Mesendoderm (in vitro differentiated cells): Measurements from ENCODE around the gene GPR132.
A peak's percentile ranks its signal among the peaks of the same experiment; 100 is the strongest.

Experiments used
- DNase-seq: peaks from one replicate; pipeline ENCODE4 v3.0.0; 2013
- H2AK5ac ChIP-seq: 2 replicates; pipeline ENCODE4 v1.6.1; 2013; ENCODE audit warnings: low read length, inconsistent platforms
- H2BK120ac ChIP-seq: 2 replicates; pipeline ENCODE4 v1.6.1; 2013; ENCODE audit warnings: low read depth, mild to moderate bottlenecking, low read length, moderate library complexity, mixed read lengths
- H2BK15ac ChIP-seq: replicated peaks from 2 replicates; pipeline ENCODE4 v1.6.1; 2013; ENCODE audit warnings: low read depth, mild to moderate bottlenecking, moderate library complexity
- H2BK5ac ChIP-seq: 2 replicates; pipeline ENCODE4 v1.6.1; 2013; ENCODE audit warnings: low read length, inconsistent platforms
- H3K18ac ChIP-seq: 2 replicates; pipeline ENCODE4 v1.6.1; 2013; ENCODE audit warnings: mild to moderate bottlenecking, low read length, mixed read lengths
- H3K23ac ChIP-seq: one replicate; pipeline ENCODE4 v1.6.1; 2013; ENCODE audit warnings: low read length
- H3K27ac ChIP-seq: 2 replicates; pipeline ENCODE4 v1.5.1; 2013; ENCODE audit warnings: low read depth, mild to moderate bottlenecking, inconsistent platforms, low read length, moderate library complexity
- H3K27me3 ChIP-seq: 2 replicates; pipeline ENCODE4 v1.6.1; 2013; ENCODE audit warnings: low read length, control low read depth, mild to moderate bottlenecking, inconsistent platforms; ENCODE audit not compliant: insufficient read depth, poor library complexity
- H3K36me3 ChIP-seq: 2 replicates; pipeline ENCODE4 v1.6.1; 2013; ENCODE audit warnings: low read length, inconsistent platforms; ENCODE audit not compliant: control insufficient read depth, insufficient read depth
- H3K4ac ChIP-seq: one replicate; pipeline ENCODE4 v1.6.1; 2013; ENCODE audit warnings: low read depth, mild to moderate bottlenecking, low read length, moderate library complexity
- H3K4me1 ChIP-seq: 2 replicates; pipeline ENCODE4 v1.6.1; 2013; ENCODE audit warnings: low read depth, low read length, inconsistent platforms; ENCODE audit not compliant: control insufficient read depth
- H3K4me2 ChIP-seq: 2 replicates; pipeline ENCODE4 v1.6.1; 2013; ENCODE audit warnings: low read length
- H3K4me3 ChIP-seq: 2 replicates; pipeline ENCODE4 v1.5.1; 2013; ENCODE audit warnings: mild to moderate bottlenecking, low read length
- H3K56ac ChIP-seq: one replicate; pipeline ENCODE4 v1.6.1; 2013; ENCODE audit warnings: low read length
- H3K79me1 ChIP-seq: 2 replicates; pipeline ENCODE4 v1.6.1; 2013; ENCODE audit warnings: low read length, inconsistent platforms
- H3K79me2 ChIP-seq: 2 replicates; pipeline ENCODE4 v1.6.1; 2013; ENCODE audit warnings: mild to moderate bottlenecking, low read length; ENCODE audit not compliant: control insufficient read depth, insufficient read depth
- H3K9ac ChIP-seq: 2 replicates; pipeline ENCODE4 v1.6.1; 2013; ENCODE audit warnings: low read length, inconsistent platforms
- H4K5ac ChIP-seq: one replicate; pipeline ENCODE4 v1.6.1; 2013; ENCODE audit warnings: low read length
- H4K8ac ChIP-seq: one replicate; pipeline ENCODE4 v1.6.1; 2013; ENCODE audit warnings: low read depth, mild to moderate bottlenecking, control low read depth, low read length, moderate library complexity
- WGBS: extraction: QIAGEN DNeasy Blood & Tissue Kit; methylation state at CpG from one replicate; pipeline ENCODE4 v1.1.7; 2013; ENCODE audit warnings: low lambda C conversion rate, missing lambda C conversion rate; ENCODE audit not compliant: insufficient coverage; ENCODE audit errors: extremely low coverage; 5-methylcytosine and 5-hydroxymethylcytosine counted together

GPR132 gene

GRCh38 chr14:105097794-105098127 is 32.5 kb upstream of the GPR132 start:
- H3K4ac ChIP-seq = no peak overlapping the region
- no peaks in the 10 kb centered on the region for H3K79me2 ChIP-seq
- H3K9ac ChIP-seq = no peak overlapping the region
- no peak overlapping the region for H3K23ac ChIP-seq
- no peak overlapping the region for H3K4me3 ChIP-seq
- H2AK5ac ChIP-seq = no peak overlapping the region
- H4K5ac ChIP-seq = no peak overlapping the region
- no peak overlapping the region for H3K18ac ChIP-seq
- H3K56ac ChIP-seq = no peak overlapping the region
- H3K27ac ChIP-seq = no peak overlapping the region
- H3K4me1 ChIP-seq = peaks cover 3% of the 10 kb centered on the region
- WGBS = no CpG with 5 or more reads among the region's 7 CpGs
- H2BK120ac ChIP-seq = no peak overlapping the region
- H2BK15ac ChIP-seq = no peak overlapping the region
- no peaks in the 10 kb centered on the region for H3K27me3 ChIP-seq
- no peak overlapping the region for H4K8ac ChIP-seq
- no peaks in the 10 kb centered on the region for H3K79me1 ChIP-seq
- no peak overlapping the region for H3K4me2 ChIP-seq
- H2BK5ac ChIP-seq = no peak overlapping the region
- no peaks in the 10 kb centered on the region for H3K36me3 ChIP-seq
- no peak for DNase-seq

- no CpG with 5 or more reads among the region's 15 CpGs for WGBS
- Histone ChIP-seq H3K36me3 (no peaks in the 10 kb centered on the region), H2AK5ac (no peak overlapping the region), H3K4ac (no peak overlapping the region), H2BK15ac (no peak overlapping the region), H2BK120ac (no peak overlapping the region), H4K8ac (no peak overlapping the region), H3K27me3 (no peaks in the 10 kb centered on the region), H3K4me3 (no peak overlapping the region), H3K79me1 (no peaks in the 10 kb centered on the region), H3K9ac (no peak overlapping the region), H3K4me2 (no peak overlapping the region), H4K5ac (no peak overlapping the region), H3K56ac (no peak overlapping the region), H3K18ac (no peak overlapping the region), H3K27ac (no peak overlapping the region), H3K4me1 (peaks cover 3% of the 10 kb centered on the region), H3K23ac (no peak overlapping the region), H2BK5ac (no peak overlapping the region), H3K79me2 (no peaks in the 10 kb centered on the region)
- no peak for DNase-seq
Measured at GRCh38 chr14:105096206-105096875, 31.1 kb upstream of the GPR132 start.

- no peaks in the 10 kb centered on the region for H3K27me3 ChIP-seq
Measured at GRCh38 chr14:105095236-105095805, 30.1 kb upstream of the GPR132 start.

GRCh38 chr14:105094193-105094907 is 29.1 kb upstream of the GPR132 start:
- Histone ChIP-seq H2BK120ac (no peak overlapping the region), H3K27ac (no peak overlapping the region), H4K8ac (no peak overlapping the region), H3K79me2 (no peaks in the 10 kb centered on the region), H2BK15ac (no peak overlapping the region), H3K4me3 (no peak overlapping the region), H3K4me1 (peaks cover 3% of the 10 kb centered on the region), H3K79me1 (no peaks in the 10 kb centered on the region), H4K5ac (no peak overlapping the region), H3K23ac (peak overlapping the region; percentile 17), H3K4me2 (peak overlapping the region; percentile 54), H2AK5ac (no peak overlapping the region), H3K4ac (no peak overlapping the region), H3K56ac (peak overlapping the region; percentile 67), H2BK5ac (no peak overlapping the region), H3K27me3 (no peaks in the 10 kb centered on the region), H3K18ac (no peak overlapping the region), H3K9ac (peak overlapping the region; percentile 31), H3K36me3 (no peaks in the 10 kb centered on the region)
- no CpG with 5 or more reads among the region's 14 CpGs for WGBS
- DNase-seq = no peak

More at GRCh38 chr14:105095236-105095805, 30.1 kb upstream of the GPR132 start:
- no peak overlapping the region for H3K27ac ChIP-seq
- H4K5ac ChIP-seq = no peak overlapping the region
- no peak overlapping the region for H2BK15ac ChIP-seq
- H4K8ac ChIP-seq = no peak overlapping the region
- no peak overlapping the region for H3K4ac ChIP-seq
- no peaks in the 10 kb centered on the region for H3K79me2 ChIP-seq
- no peaks in the 10 kb centered on the region for H3K36me3 ChIP-seq
- H2BK120ac ChIP-seq = no peak overlapping the region
- no peak overlapping the region for H3K4me2 ChIP-seq
- no peak for DNase-seq
- no peaks in the 10 kb centered on the region for H3K79me1 ChIP-seq
- H2BK5ac ChIP-seq = no peak overlapping the region
- H3K4me3 ChIP-seq = no peak overlapping the region
- no CpG with 5 or more reads among the region's 7 CpGs for WGBS
- H3K4me1 ChIP-seq = peaks cover 3% of the 10 kb centered on the region
- no peak overlapping the region for H2AK5ac ChIP-seq
- no peak overlapping the region for H3K23ac ChIP-seq
- no peak overlapping the region for H3K56ac ChIP-seq
- H3K9ac ChIP-seq = no peak overlapping the region
- no peak overlapping the region for H3K18ac ChIP-seq

GRCh38 chr14:105093431-105094192 is 28.4 kb upstream of the GPR132 start:
- Histone ChIP-seq H4K8ac (no peak overlapping the region), H3K9ac (peak overlapping the region; percentile 82), H3K4ac (no peak overlapping the region), H3K4me2 (peak overlapping the region; percentile 91), H3K79me2 (no peaks in the 10 kb centered on the region), H2BK15ac (no peak overlapping the region), H3K18ac (peak overlapping the region; percentile 63), H2BK5ac (no peak overlapping the region), H3K56ac (peak overlapping the region; percentile 90), H3K36me3 (no peaks in the 10 kb centered on the region), H3K79me1 (no peaks in the 10 kb centered on the region), H4K5ac (no peak overlapping the region), H3K27me3 (no peaks in the 10 kb centered on the region), H2BK120ac (no peak overlapping the region), H3K23ac (peak overlapping the region; percentile 89), H3K4me1 (peaks cover 3% of the 10 kb centered on the region), H3K27ac (no peak overlapping the region), H3K4me3 (no peak overlapping the region), H2AK5ac (no peak overlapping the region)
- peak; percentile 89 for DNase-seq
- WGBS = no CpG with 5 or more reads among the region's 76 CpGs
